ENCODE results near the gene GGT6.

Gene GGT6

GRCh38 chr17:4549781-4550533 is 10.4 kb downstream of the GGT6 start:
- DNase-seq, result no peak

- DNase-seq, result no peak
These were observed 11.5 kb downstream of the GGT6 start for GRCh38 chr17:4548721-4549531.

- DNase-seq, result no peak
These were observed 12.3 kb downstream of the GGT6 start for GRCh38 chr17:4548061-4548461.

GRCh38 chr17:4547118-4547906 is 13.1 kb downstream of the GGT6 start:
- no peak for DNase-seq

- no peak for DNase-seq
These were observed 15.0 kb downstream of the GGT6 start for GRCh38 chr17:4545217-4545951.

- no peak for DNase-seq
These were observed 15.5 kb downstream of the GGT6 start for GRCh38 chr17:4544951-4545216.

GRCh38 chr17:4544135-4544950 is 16.0 kb downstream of the GGT6 start:
- no peak for DNase-seq

GRCh38 chr17:4543557-4544026 is 16.8 kb downstream of the GGT6 start:
- DNase-seq, result no peak

- DNase-seq, result no peak
These were observed 17.6 kb downstream of the GGT6 start for GRCh38 chr17:4542726-4543191.

- no peak for DNase-seq
These were observed 18.2 kb downstream of the GGT6 start for GRCh38 chr17:4542003-4542725.

- DNase-seq, result no peak
These were observed 18.9 kb downstream of the GGT6 start for GRCh38 chr17:4541328-4542002.

- no peak for DNase-seq
These were observed 19.6 kb downstream of the GGT6 start for GRCh38 chr17:4540687-4541327.

- DNase-seq, result no peak
These were observed 20.1 kb downstream of the GGT6 start for GRCh38 chr17:4540224-4540651.

- DNase-seq, result no peak
These were observed 20.7 kb downstream of the GGT6 start for GRCh38 chr17:4539576-4540223.

- no peak for DNase-seq
These were observed 21.4 kb downstream of the GGT6 start for GRCh38 chr17:4539025-4539424.

GRCh38 chr17:4538236-4539002 is 22.0 kb downstream of the GGT6 start:
- no peak for DNase-seq

GRCh38 chr17:4537451-4538235 is 22.7 kb downstream of the GGT6 start:
- no peak for DNase-seq

All from stimulated activated CD4-positive, alpha-beta T cell treated with anti-CD3 and anti-CD28 coated beads, Interleukin-4, amount 100 ng/mL, for 1 hour (primary cell).